Measurements from ENCODE around the gene CD74. TPM values are rescaled to one million over a fixed set of nuclear protein-coding genes. Genes with fewer than 3 reads are reported as not detected.

CD74 gene
- 0.08 to 0.36 TPM (median 0.12 TPM) in 3 of 5 replicates, not detected in the others for total RNA-seq (2022; extraction: Qiagen RNA extraction; ENCODE audit: low read depth)

GRCh38 chr5:150412319-150413175 lies at the start of gene CD74:
TSS of gene CD74 (minus strand) at chr5:150412910. CDS start at chr5:150412749, 161 bp downstream.

GRCh38 chr5:150449517-150450339 lies 37.0 kb upstream of the CD74 start, which contains the start of gene RPS14:
TSS of gene RPS14 (minus strand) at chr5:150449739. CDS start at chr5:150447733, 2,006 bp downstream.

GRCh38 chr5:150357326-150358260 lies 55.1 kb downstream of the CD74 start, which contains the start of gene TCOF1:
TSS of gene TCOF1 (plus strand) at chr5:150357697. CDS start at chr5:150357747, 50 bp downstream.

Other genes with a start within 250 kb of the CD74 start
- gene CDX1, start 246.1 kb downstream of the CD74 start, total RNA-seq (2022; extraction: Qiagen RNA extraction; ENCODE audit: low read depth) = not detected in 5 replicates
- 0.02 to 0.06 TPM (median 0.03 TPM) in 4 of 5 replicates, not detected in the other for gene SLC6A7, start 222.8 kb downstream of the CD74 start, total RNA-seq (2022; extraction: Qiagen RNA extraction; ENCODE audit: low read depth)
- 0.96 to 1.4 TPM (median 1.0 TPM) in 5 replicates for gene CAMK2A, start 123.1 kb downstream of the CD74 start, total RNA-seq (2022; extraction: Qiagen RNA extraction; ENCODE audit: low read depth)
- 41.1 to 52.9 TPM (median 45.5 TPM) in 5 replicates for gene ARSI, start 110.0 kb downstream of the CD74 start, total RNA-seq (2022; extraction: Qiagen RNA extraction; ENCODE audit: low read depth)
- 71.4 to 102 TPM (median 88.1 TPM) in 5 replicates for gene TCOF1, start 55.2 kb downstream of the CD74 start, total RNA-seq (2022; extraction: Qiagen RNA extraction; ENCODE audit: low read depth)
- 2,838 to 3,288 TPM (median 2,914 TPM) in 5 replicates for gene RPS14, start 36.8 kb upstream of the CD74 start, total RNA-seq (2022; extraction: Qiagen RNA extraction; ENCODE audit: low read depth)
- gene NDST1, start 95.2 kb upstream of the CD74 start, total RNA-seq (2022; extraction: Qiagen RNA extraction; ENCODE audit: low read depth) = 57.1 to 74.3 TPM (median 66.3 TPM) in 5 replicates
- 28.1 to 34.7 TPM (median 30.7 TPM) in 5 replicates for gene SYNPO, start 227.8 kb upstream of the CD74 start, total RNA-seq (2022; extraction: Qiagen RNA extraction; ENCODE audit: low read depth)
- 0.03 to 0.29 TPM (median 0.10 TPM) in 3 of 5 replicates, not detected in the others for gene MYOZ3, start 248.3 kb upstream of the CD74 start, total RNA-seq (2022; extraction: Qiagen RNA extraction; ENCODE audit: low read depth)